ENCODE measurements around the gene OGFR. TPM values are rescaled to one million over a fixed set of nuclear protein-coding genes. Genes with fewer than 3 reads are reported as not detected.

OGFR gene
- total RNA-seq, 1 donor from 2014 or later: 57.6 TPM

DNA sequence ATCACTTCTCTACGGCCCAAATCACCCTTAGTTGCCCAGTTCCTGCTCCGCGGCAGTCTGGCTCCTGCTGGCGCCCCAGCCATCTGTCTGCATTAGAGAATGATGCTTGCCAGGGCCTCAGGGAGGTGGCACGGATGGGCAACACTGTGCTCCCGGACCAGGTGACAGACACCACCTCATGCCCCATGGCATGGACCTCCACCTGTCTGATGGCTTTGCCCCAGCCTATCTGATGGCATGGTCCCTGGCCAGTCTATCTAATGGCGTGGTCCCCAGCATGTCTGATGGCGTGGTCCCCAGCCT lies 27.2 kb upstream of the OGFR start:
- TF ChIP-seq, protein P1, sequence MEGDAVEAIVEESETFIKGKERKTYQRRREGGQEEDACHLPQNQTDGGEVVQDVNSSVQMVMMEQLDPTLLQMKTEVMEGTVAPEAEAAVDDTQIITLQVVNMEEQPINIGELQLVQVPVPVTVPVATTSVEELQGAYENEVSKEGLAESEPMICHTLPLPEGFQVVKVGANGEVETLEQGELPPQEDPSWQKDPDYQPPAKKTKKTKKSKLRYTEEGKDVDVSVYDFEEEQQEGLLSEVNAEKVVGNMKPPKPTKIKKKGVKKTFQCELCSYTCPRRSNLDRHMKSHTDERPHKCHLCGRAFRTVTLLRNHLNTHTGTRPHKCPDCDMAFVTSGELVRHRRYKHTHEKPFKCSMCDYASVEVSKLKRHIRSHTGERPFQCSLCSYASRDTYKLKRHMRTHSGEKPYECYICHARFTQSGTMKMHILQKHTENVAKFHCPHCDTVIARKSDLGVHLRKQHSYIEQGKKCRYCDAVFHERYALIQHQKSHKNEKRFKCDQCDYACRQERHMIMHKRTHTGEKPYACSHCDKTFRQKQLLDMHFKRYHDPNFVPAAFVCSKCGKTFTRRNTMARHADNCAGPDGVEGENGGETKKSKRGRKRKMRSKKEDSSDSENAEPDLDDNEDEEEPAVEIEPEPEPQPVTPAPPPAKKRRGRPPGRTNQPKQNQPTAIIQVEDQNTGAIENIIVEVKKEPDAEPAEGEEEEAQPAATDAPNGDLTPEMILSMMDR (conservative IDR thresholded peaks at IDR 0.05; ENCODE audit: low read depth, low read length): no peak
- no peak for DNase-seq (ENCODE audit: low read depth)
- no peak overlapping the region for H3K4me3 ChIP-seq (ENCODE audit: low read depth, low read length)

DNA sequence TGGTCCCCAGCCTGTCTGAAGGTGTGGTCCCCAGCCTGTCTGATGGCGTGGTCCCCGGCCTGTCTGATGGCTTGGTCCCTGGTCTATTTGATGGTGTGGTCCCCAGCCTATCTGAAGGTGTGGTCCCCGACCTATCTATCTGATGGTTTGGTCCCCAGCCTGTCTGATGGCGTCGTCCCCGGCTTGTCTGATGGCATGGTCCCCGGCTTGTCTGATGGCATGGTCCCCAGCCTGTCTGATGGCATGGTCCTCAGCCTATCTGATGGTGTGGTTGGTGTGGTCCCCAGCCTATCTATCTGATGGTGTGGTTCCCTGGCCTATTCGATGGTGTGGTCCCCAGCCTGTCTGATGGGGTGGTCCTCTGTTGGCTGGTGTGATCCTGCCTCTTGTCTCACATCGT lies 26.6 kb upstream of the OGFR start:
- H3K4me3 ChIP-seq (ENCODE audit: low read depth, low read length): no peak overlapping the region
- TF ChIP-seq, protein P1 (conservative IDR thresholded peaks at IDR 0.05; ENCODE audit: low read depth, low read length): no peak
- no peak for DNase-seq (ENCODE audit: low read depth)

DNA sequence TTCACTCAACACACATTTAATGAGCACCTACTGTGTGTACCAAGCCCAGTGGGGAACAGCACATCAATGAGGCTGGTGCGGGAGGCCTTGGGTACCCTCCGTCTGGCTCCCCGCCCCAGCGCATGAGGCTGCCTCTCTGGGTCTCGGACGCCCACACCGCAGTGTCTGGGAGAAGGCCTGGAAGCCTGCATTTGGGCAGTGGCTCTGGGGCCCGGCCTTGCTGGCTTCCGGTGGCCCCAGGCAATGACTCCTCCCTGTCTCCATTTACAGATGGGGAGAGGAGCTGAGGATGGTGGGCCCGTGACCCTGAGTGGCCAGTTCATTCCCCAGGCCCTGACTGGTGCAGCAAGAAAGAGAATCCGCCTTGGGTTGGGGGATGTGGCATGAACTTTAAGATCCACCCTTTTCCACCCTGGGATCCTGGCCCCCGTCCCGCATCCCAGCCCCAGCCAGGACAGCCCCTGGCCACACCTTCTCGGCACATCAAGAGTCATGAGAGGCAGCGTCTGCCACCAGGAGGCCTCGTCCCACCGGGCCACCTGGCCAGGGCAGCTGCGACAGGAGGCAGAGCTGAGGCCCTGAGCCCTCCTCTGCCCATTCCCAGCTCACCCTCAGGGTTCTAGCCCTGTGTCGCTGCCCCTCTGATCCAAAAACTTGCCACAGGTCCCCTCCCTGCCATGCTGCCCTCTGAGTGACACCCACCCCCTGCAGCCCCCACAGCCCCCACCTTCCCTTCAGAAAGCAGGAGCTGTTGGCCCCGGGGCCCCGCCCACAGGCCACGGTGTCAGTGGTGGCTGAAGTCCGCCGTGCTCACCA lies 25.8 kb upstream of the OGFR start:
- no peak overlapping the region for H3K4me3 ChIP-seq (ENCODE audit: low read depth, low read length)
- DNase-seq (ENCODE audit: low read depth): no peak
- TF ChIP-seq, protein P1 (conservative IDR thresholded peaks at IDR 0.05; ENCODE audit: low read depth, low read length): no peak

DNA sequence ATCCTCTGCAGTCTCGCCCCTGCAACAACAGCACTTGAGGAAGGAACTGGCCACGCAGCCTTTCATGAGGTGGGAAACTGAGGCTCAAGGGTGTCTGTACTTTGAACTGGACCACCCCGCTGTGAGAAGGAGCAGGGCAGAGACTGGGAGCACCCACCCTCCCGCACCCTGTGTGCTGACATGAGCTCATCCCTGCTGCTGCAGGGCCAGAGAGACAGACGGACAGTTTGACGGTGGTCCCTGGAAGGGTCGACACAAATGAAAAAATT lies 25.3 kb upstream of the OGFR start:
- no peak for DNase-seq (ENCODE audit: low read depth)
- TF ChIP-seq, protein P1 (conservative IDR thresholded peaks at IDR 0.05; ENCODE audit: low read depth, low read length): no peak
- no peak overlapping the region for H3K4me3 ChIP-seq (ENCODE audit: low read depth, low read length)

DNA sequence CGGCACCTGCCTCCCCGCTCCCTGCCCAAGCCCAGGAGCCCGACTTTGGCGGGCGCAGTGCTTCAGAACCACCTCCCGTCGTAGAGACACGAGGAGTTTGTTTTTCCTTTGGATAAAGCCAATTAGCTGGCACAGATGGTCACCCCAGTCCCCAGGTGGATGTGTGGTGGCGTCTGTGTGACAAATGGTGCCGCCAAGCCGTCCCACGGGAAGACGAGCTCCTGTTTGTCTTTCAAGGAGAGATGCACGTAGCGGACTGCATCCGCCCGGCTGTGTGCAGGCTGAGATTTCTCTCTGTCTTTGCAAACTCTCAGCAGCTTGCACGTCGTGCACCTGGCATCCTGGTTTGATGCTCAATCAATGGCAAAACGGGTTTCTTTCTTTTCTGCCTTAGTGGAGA lies 24.4 kb upstream of the OGFR start:
- TF ChIP-seq, protein P1 (conservative IDR thresholded peaks at IDR 0.05; ENCODE audit: low read depth, low read length): no peak
- no peak for DNase-seq (ENCODE audit: low read depth)
- H3K4me3 ChIP-seq (ENCODE audit: low read depth, low read length): no peak overlapping the region

DNA sequence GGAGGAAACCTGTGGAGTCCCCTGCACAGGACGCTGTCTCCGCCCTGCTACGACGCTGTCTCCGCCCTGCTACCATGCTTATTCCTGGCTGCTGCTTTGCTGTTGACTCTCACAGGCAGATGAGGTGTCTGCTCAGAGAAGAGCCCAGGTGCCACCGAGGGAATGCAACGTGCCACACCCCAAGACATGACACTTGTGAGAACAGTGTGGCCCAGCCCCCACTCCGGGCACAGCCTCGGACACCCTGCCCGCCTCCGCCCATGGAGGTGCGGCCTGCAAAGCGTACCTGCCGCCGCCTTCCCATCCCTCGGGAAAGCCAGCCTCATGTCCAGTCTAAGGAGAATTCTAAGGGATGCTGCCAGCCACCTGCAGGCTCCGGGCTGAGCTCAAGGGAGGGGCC lies 23.9 kb upstream of the OGFR start:
- DNase-seq (ENCODE audit: low read depth): no peak
- TF ChIP-seq, protein P1 (conservative IDR thresholded peaks at IDR 0.05; ENCODE audit: low read depth, low read length): no peak
- H3K4me3 ChIP-seq (ENCODE audit: low read depth, low read length): no peak overlapping the region

DNA sequence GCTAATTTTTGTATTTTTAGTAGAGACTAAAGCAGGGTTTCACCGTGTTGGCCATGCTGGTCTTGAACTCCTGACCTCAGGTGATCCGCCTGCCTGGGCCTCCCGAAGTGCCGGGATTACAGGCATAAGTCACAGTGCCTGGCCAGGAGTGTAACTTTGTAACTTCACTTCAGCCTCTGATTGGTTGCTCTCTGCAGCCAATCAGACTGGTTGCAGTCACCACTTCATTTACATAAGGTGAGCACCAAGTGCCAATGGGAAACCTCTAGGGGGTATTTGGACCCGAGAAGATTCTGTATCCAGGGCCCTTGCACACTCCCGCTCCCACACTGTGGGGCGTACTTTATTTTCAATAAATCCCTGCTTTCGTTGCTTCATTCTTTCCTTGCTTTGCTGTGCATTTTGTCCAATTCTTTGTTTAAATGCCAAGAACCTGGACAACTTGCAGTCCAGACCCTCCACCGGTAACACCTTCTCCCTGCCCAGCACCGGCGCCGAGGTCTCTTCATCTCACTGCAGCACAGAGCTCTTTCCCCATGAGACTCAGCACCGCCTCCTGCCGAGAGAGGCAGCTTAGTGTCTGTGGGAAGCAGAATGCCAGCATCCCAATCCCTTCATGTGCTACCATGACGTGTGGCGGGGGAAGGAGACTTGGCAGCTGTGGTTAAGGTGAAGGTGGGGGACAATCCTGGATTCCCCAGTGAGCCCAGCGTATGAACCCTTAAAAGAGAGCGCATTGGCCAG lies 22.3 kb upstream of the OGFR start:
- no peak overlapping the region for H3K4me3 ChIP-seq (ENCODE audit: low read depth, low read length)
- DNase-seq (ENCODE audit: low read depth): no peak
- TF ChIP-seq, protein P1 (conservative IDR thresholded peaks at IDR 0.05; ENCODE audit: low read depth, low read length): no peak
